Ascending aorta (tissue), 2 donors: ENCODE results near the gene CACNG1. TPM values are rescaled to one million over a fixed set of nuclear protein-coding genes. Genes with fewer than 3 reads are reported as not detected.

ENCODE experiments used
- DNase-seq, 2 donors: peaks; one replicate each; pipeline ENCODE4 v3.0.0-alpha.2; 2019; ENCODE audit warnings: low spot score in 2 of 2
- H3K27ac ChIP-seq, 2 donors: fragments of 200-600 bp; sonication (generic); one replicate each; pipeline ENCODE4 v1.5.1; 2016 to 2017; ENCODE audit warnings: mild to moderate bottlenecking in 1 of 2
- H3K27me3 ChIP-seq: fragments of 200-600 bp; sonication (generic); one replicate; pipeline ENCODE4 v1.5.1; 2017
- H3K36me3 ChIP-seq, 2 donors: fragments of 200-600 bp; sonication (generic); one replicate each; pipeline ENCODE4 v1.5.1; 2016
- H3K4me1 ChIP-seq, 2 donors: fragments of 200-600 bp; sonication (generic); one replicate each; pipeline ENCODE4 v1.5.1; 2016 to 2017; ENCODE audit warnings: mild to moderate bottlenecking in 1 of 2
- H3K4me3 ChIP-seq, 2 donors: fragments of 200-600 bp; sonication (generic); one replicate each; pipeline ENCODE4 v1.5.1; 2016 to 2017; ENCODE audit warnings: mild to moderate bottlenecking in 1 of 2
- H3K9me3 ChIP-seq, 2 donors: fragments of 200-600 bp; sonication (generic); one replicate each; pipeline ENCODE4 v1.5.1; 2016
- CTCF ChIP-seq, 3 experiments: fragments of 200-600 bp in 2 of 3; fragments of 450-650 bp in 1 of 3; sonication (generic) in 2 of 3; IDR thresholded peaks; one replicate each; pipeline ENCODE4 v1.5.1; 2016 to 2019; ENCODE audit warnings: antibody characterized with exemption in 3 of 3, mild to moderate bottlenecking in 1 of 3, moderate library complexity in 1 of 3
- intact Hi-C: fragments of 100-400 bp; cut with DNase I; formaldehyde crosslinking; loops from one replicate; pipeline ENCODE4 v1.15.1; 2023
- total RNA-seq: library from RNA; depleted of rRNA; stranded (reverse); fragments of >200 nt; gene quantifications from one replicate; pipeline ENCODE4 v1.1.0, GENCODE V29; 2016

The CACNG1 gene
- total RNA-seq, 1 donor from 2014 or later: not detected

- no peaks in the 10 kb centered on the region for H3K4me1 ChIP-seq
- intact Hi-C loops: no loop called here
- H3K27me3 ChIP-seq: no peaks in the 10 kb centered on the region
- no peak overlapping the region for H3K27ac ChIP-seq
- H3K9me3 ChIP-seq: no peaks in the 10 kb centered on the region
- TF ChIP-seq CTCF (IDR thresholded peaks at IDR 0.05): no peak
- DNase-seq: no peak
- no peaks in the 10 kb centered on the region for H3K36me3 ChIP-seq
- no peak overlapping the region for H3K4me3 ChIP-seq
These were observed 23.2 kb upstream of the CACNG1 start for GRCh38 chr17:67021196-67021595.

DNA sequence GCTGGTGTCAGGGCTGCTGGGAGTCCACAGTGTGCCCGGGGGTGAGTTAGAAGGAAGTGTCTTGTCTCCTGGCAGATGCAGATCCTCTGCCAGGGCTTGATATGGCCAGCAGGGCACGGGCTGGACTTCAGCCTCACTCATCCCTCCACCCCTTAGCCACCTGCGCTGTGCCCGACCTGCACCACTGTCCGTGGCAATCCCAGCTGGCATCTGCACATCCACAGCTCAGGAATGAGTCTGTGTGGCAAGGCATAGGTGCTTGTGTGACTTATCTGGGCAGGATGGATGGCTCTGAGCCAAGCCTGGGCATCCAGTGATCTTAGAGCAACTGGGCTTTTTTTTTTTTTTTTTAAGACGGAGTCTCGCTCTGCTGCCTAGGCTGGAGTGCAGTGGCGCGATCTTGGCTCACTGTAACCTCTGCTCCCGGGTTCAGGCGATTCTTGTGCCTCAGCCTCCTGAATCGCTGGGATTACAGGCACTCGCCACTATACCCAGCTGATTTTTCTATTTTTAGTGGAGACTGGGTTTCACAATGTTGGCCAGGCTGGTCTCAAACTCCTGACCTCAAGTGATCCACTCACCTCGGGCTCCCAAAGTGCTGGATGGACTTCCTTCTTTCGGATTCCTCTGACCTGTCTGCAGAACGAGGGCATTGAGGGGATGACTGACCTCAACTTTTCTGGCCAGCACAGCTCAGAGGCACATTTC is 22.5 kb upstream of the CACNG1 start:
- no peaks in the 10 kb centered on the region for H3K27me3 ChIP-seq
- H3K27ac ChIP-seq: no peak overlapping the region
- H3K36me3 ChIP-seq: no peaks in the 10 kb centered on the region
- no peaks in the 10 kb centered on the region for H3K4me1 ChIP-seq
- no peaks in the 10 kb centered on the region for H3K9me3 ChIP-seq
- H3K4me3 ChIP-seq: no peak overlapping the region
- TF ChIP-seq CTCF (IDR thresholded peaks at IDR 0.05): no peak
- intact Hi-C loops: no loop called here
- DNase-seq: no peak

GRCh38 chr17:67022451-67022810 is 21.9 kb upstream of the CACNG1 start:
- no peak for TF ChIP-seq CTCF (IDR thresholded peaks at IDR 0.05)
- H3K4me3 ChIP-seq: no peak overlapping the region
- no peaks in the 10 kb centered on the region for H3K4me1 ChIP-seq
- no peaks in the 10 kb centered on the region for H3K27me3 ChIP-seq
- intact Hi-C loops: no loop called here
- no peak overlapping the region for H3K27ac ChIP-seq
- no peaks in the 10 kb centered on the region for H3K36me3 ChIP-seq
- no peaks in the 10 kb centered on the region for H3K9me3 ChIP-seq
- no peak for DNase-seq

- no peaks in the 10 kb centered on the region for H3K36me3 ChIP-seq
- H3K4me3 ChIP-seq: no peak overlapping the region
- H3K27me3 ChIP-seq: no peaks in the 10 kb centered on the region
- TF ChIP-seq CTCF (IDR thresholded peaks at IDR 0.05): no peak
- no peaks in the 10 kb centered on the region for H3K4me1 ChIP-seq
- H3K9me3 ChIP-seq: no peaks in the 10 kb centered on the region
- no peak for DNase-seq
- intact Hi-C loops: no loop called here
- H3K27ac ChIP-seq: no peak overlapping the region
These were observed 19.6 kb upstream of the CACNG1 start for GRCh38 chr17:67024736-67025135.

DNA sequence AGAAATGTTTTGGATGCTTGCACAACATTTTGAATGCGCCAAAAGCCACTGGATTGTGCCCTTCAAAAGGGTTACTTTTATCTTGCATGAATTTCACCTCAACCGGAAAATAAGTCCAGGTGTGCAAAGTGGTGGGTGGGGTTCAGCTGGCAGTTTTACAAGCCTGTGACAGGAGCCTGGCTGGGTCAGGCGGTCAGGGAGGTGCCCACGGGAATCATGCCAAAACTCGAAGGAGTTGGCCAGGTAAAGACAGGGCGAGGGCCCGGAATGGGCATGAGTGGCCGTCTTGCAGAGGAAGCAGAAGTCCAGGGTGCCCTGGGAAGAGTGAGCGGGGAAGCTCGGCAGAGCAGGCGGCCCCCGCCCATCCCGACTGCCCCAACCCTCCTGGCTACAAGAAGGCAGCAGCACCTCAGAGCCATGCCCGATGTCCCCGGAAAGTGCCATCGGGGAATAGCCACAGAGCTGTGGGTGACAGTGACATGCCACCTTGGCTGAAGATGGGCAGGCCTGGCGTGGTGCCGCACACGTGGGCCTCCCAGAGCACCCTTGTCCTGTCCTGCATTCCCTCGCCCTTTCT is 19.1 kb upstream of the CACNG1 start:
- no peak for TF ChIP-seq CTCF (IDR thresholded peaks at IDR 0.05)
- Histone ChIP-seq H3K36me3 (no peaks in the 10 kb centered on the region), H3K27me3 (no peaks in the 10 kb centered on the region), H3K4me3 (no peak overlapping the region), H3K27ac (no peak overlapping the region), H3K4me1 (no peaks in the 10 kb centered on the region), H3K9me3 (no peaks in the 10 kb centered on the region)
- no peak for DNase-seq
- intact Hi-C loops: no loop called here
